Testis (tissue), 3 donors: ENCODE results near the gene GRM4. TPM values are rescaled to one million over a fixed set of nuclear protein-coding genes. Genes with fewer than 3 reads are reported as not detected.

Experiments used
- DNase-seq: peaks from one replicate; pipeline ENCODE4 v3.0.0-alpha.2; 2019
- H3K27ac ChIP-seq, 2 donors: fragments of 200-600 bp; sonication (generic); one replicate each; pipeline ENCODE4 v1.5.1; 2019
- H3K27me3 ChIP-seq: fragments of 200-600 bp; sonication (generic); one replicate; pipeline ENCODE4 v1.5.1; 2019
- H3K36me3 ChIP-seq: fragments of 200-600 bp; sonication (generic); one replicate; pipeline ENCODE4 v1.5.1; 2017; ENCODE audit warnings: low read depth; ENCODE audit errors: missing control alignments
- H3K4me1 ChIP-seq: fragments of 200-600 bp; sonication (generic); one replicate; pipeline ENCODE4 v1.5.1; 2019
- H3K4me3 ChIP-seq, 2 donors: fragments of 200-600 bp; sonication (generic); one replicate each; pipeline ENCODE4 v1.5.1; 2017 to 2019
- H3K9me3 ChIP-seq: fragments of 200-600 bp; sonication (generic); one replicate; pipeline ENCODE4 v1.5.1; 2017
- POLR2A ChIP-seq: fragments of 450-650 bp; IDR thresholded peaks from one replicate; pipeline ENCODE4 v1.6.1; 2017; ENCODE audit warnings: antibody characterized with exemption, mild to moderate bottlenecking, moderate library complexity
- WGBS, 2 donors: methylation state at CpG; one replicate each; pipeline ENCODE4 v1.1.5; 2018; 5-methylcytosine and 5-hydroxymethylcytosine counted together
- intact Hi-C: fragments of 100-400 bp; cut with DNase I; formaldehyde crosslinking; loops from one replicate; pipeline ENCODE4 v1.15.1; 2023; ENCODE audit warnings: low total_unique reads
- polyA plus RNA-seq: library from polyadenylated mRNA; stranded (reverse); fragments of 350-450 nt; fragmentation: Illumina TruSeq; extraction: RNeasy Lipid Tissue Mini Kit (QIAGEN cat#74804); gene quantifications from one replicate; pipeline ENCODE4 v1.2.3, GENCODE V29; 2014; ENCODE audit warnings: low read depth, low replicate concordance; ENCODE audit not compliant: insufficient read depth
- total RNA-seq, 2 donors: library from RNA; depleted of rRNA; stranded (reverse); fragments of >200 nt; gene quantifications; one replicate each; pipeline ENCODE4 v1.2.3, GENCODE V29; 2016
- TF ChIP-seq, protein P1 (sequence below), 3 experiments: fragments of 450-650 bp in 2 of 3; fragments of 200-600 bp in 1 of 3; sonication (generic) in 1 of 3; IDR thresholded peaks; one replicate each; pipeline ENCODE4 v1.5.1; 2016 to 2019; ENCODE audit warnings: antibody characterized with exemption in 3 of 3, mild to moderate bottlenecking in 2 of 3, moderate library complexity in 1 of 3

Gene GRM4
- total and polyA plus RNA-seq, 3 donors from 2014 or later: 1.6 to 3.5 (median 3.5) TPM

DNA sequence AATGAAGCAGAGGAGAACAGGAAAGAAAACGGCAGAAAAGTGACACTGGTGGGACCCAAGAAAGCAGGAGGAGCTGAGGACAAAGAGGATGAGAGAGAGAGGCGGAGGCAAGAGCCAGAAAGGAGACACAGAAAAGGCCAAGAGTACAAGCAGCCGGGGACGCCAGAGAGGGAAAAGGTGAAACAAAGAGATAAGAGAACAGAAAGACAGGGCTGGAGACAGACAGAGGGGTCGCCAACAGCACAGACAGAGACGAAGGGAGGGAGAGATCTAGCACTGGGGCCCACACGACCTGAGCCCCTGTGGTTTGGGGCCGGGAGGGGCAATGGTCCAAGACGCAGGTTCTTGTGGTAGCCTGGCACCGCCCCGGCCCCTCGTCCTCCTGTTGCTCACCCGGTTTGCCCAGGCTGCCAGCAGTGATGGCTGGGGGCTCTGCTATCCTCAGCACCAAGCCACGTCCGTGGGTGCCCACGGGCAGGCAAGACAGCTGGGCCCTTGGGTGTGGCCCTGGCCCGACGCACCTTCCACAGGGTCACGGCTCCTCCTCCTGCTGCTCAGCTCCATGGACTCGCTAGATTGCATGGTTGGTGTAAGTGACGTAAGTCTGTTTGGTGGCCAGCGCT, 123.5 kb downstream of the GRM4 start:
- intact Hi-C loops: loop anchor here (10.0 kb wide), 1 partner anchor 248 kb away; no protein-coding TSS in a partner anchor
- no peak for DNase-seq
- 77 to 82% methylated on average over 13 to 22 of the region's 22 CpGs for WGBS, 2 donors
- Histone ChIP-seq H3K36me3 (no peaks in the 10 kb centered on the region), H3K4me3 (no peak overlapping the region), H3K4me1 (no peaks in the 10 kb centered on the region), H3K27me3 (no peaks in the 10 kb centered on the region), H3K27ac (no peak overlapping the region), H3K9me3 (no peaks in the 10 kb centered on the region)
- no peak for TF ChIP-seq POLR2A
- TF ChIP-seq, protein P1, sequence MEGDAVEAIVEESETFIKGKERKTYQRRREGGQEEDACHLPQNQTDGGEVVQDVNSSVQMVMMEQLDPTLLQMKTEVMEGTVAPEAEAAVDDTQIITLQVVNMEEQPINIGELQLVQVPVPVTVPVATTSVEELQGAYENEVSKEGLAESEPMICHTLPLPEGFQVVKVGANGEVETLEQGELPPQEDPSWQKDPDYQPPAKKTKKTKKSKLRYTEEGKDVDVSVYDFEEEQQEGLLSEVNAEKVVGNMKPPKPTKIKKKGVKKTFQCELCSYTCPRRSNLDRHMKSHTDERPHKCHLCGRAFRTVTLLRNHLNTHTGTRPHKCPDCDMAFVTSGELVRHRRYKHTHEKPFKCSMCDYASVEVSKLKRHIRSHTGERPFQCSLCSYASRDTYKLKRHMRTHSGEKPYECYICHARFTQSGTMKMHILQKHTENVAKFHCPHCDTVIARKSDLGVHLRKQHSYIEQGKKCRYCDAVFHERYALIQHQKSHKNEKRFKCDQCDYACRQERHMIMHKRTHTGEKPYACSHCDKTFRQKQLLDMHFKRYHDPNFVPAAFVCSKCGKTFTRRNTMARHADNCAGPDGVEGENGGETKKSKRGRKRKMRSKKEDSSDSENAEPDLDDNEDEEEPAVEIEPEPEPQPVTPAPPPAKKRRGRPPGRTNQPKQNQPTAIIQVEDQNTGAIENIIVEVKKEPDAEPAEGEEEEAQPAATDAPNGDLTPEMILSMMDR (IDR thresholded peaks at IDR 0.05): no peak

DNA sequence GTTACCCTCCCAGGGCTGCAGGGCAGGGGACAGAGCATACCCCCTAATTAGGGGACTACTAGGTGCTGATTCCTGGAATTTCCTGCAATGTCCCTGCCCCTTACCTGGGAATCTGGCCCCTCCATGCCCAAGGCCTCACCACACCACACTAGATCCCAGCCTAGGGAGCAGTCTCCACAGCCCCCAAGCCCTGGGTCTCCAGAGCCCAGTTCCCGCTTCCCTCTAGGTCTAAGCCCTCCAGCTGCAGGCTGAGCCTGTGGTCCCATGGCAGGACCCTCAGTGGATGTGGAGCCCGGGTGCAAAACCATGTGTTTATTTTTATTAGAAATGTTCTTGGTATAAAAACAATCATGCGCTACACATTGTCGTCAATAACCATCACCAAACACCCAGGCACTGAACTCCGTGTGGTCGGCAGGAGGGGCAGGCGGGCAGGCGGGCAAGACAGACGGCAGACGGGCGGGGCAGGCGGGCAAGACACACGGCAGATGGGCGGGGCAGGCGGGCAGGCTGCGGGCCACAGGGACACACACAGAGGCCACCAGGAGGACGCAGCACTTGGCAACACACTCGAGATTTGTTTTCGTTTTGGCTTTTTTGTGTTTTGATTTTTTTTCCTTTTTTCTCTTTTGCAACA, 124.2 kb downstream of the GRM4 start:
- Histone ChIP-seq H3K9me3 (no peaks in the 10 kb centered on the region), H3K4me3 (no peak overlapping the region), H3K4me1 (no peaks in the 10 kb centered on the region), H3K27me3 (no peaks in the 10 kb centered on the region), H3K27ac (no peak overlapping the region), H3K36me3 (no peaks in the 10 kb centered on the region)
- 75 to 79% methylated on average over 19 of the region's 19 CpGs for WGBS, 2 donors
- DNase-seq: no peak
- no peak for TF ChIP-seq POLR2A
- TF ChIP-seq, protein P1 (IDR thresholded peaks at IDR 0.05): no peak
- intact Hi-C loops: loop anchor here (10.0 kb wide), 1 partner anchor 247 kb away; no protein-coding TSS in a partner anchor

DNA sequence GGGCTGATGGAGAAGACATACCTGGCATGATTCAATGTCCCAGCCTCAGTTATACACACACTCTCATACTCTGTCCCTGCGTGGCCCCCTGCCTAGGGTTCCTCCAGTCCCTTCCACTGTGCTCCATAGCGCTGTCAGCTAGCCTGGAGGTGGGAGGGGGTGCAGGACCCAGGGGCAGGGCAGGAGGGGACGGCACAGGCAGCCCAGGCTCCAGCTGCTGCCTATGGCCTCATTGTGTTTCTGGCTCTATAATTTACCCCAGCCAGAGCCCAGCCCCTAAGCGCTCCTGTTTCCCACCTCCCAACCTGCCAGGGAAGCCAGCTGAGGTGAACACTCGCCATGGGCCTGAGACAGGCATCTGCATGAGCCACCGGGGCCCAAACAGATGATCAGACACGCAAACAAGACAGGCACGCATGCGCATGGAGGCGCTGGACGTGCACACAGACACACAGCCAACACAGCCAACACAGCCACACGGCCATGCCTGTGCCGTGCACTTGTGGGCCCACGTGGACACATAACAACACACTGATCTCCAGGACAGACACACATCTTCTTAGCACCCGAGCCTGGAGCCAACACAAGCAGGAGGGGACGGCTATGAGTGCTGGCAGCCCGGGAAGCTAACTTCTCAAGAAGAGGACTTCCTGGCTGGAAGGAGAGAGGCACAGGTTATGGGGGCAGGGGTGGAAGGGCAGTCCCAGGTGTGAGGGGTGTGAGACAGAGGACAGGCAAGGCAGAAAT, 124.9 kb downstream of the GRM4 start:
- DNase-seq: no peak
- 85 to 89% methylated on average over 8 to 17 of the region's 17 CpGs for WGBS, 2 donors
- Histone ChIP-seq H3K27me3 (no peaks in the 10 kb centered on the region), H3K27ac (no peak overlapping the region), H3K4me1 (no peaks in the 10 kb centered on the region), H3K4me3 (no peak overlapping the region), H3K9me3 (no peaks in the 10 kb centered on the region), H3K36me3 (no peaks in the 10 kb centered on the region)
- TF ChIP-seq, protein P1 (IDR thresholded peaks at IDR 0.05): no peak
- no peak for TF ChIP-seq POLR2A
- intact Hi-C loops: loop anchor here (10.0 kb wide), 1 partner anchor 246 kb away; no protein-coding TSS in a partner anchor

DNA sequence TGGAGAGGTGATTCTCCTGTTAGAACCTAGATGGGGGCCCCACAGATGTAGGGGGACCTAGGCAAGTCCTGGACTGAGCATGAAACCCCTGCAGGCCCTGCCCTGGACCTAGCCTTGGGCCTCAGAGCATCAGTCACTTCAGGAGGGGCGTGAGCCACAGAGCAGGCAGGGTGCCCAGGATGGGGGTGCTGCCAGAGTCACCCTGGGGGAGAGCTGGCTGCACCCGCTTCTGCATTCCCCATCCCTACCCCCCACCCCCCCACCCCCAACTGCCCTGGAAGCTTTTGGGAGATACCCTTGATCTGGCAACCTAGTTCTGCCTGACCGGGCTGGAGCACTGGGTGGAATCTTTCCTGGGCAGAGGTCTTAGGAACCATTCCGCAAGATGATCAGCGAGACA, 125.6 kb downstream of the GRM4 start:
- TF ChIP-seq, protein P1 (IDR thresholded peaks at IDR 0.05): no peak
- TF ChIP-seq POLR2A: no peak
- H3K27ac ChIP-seq: no peak overlapping the region
- intact Hi-C loops: loop anchor here (10.0 kb wide), 1 partner anchor 245 kb away; no protein-coding TSS in a partner anchor
- H3K4me3 ChIP-seq: no peak overlapping the region
- no peaks in the 10 kb centered on the region for H3K9me3 ChIP-seq
- DNase-seq: no peak
- no peaks in the 10 kb centered on the region for H3K36me3 ChIP-seq
- WGBS, 2 donors: 92 to 95% methylated on average over 4 to 5 of the region's 5 CpGs
- H3K4me1 ChIP-seq: no peaks in the 10 kb centered on the region
- no peaks in the 10 kb centered on the region for H3K27me3 ChIP-seq
